ENCODE measurements around the gene MAPK8IP3.

Gene MAPK8IP3

GRCh38 chr16:1740234-1740633 lies 34.2 kb downstream of the MAPK8IP3 start:
- DNase-seq (ENCODE audit: low read depth, low spot score): no peak

- no peak for DNase-seq (ENCODE audit: low read depth, low spot score)
Observed at GRCh38 chr16:1740781-1741490, 34.9 kb downstream of the MAPK8IP3 start.

GRCh38 chr16:1741553-1742165 lies 35.7 kb downstream of the MAPK8IP3 start:
- no peak for DNase-seq (ENCODE audit: low read depth, low spot score)

- no peak for DNase-seq (ENCODE audit: low read depth, low spot score)
Observed at GRCh38 chr16:1743376-1744337, 37.7 kb downstream of the MAPK8IP3 start.

DNA sequence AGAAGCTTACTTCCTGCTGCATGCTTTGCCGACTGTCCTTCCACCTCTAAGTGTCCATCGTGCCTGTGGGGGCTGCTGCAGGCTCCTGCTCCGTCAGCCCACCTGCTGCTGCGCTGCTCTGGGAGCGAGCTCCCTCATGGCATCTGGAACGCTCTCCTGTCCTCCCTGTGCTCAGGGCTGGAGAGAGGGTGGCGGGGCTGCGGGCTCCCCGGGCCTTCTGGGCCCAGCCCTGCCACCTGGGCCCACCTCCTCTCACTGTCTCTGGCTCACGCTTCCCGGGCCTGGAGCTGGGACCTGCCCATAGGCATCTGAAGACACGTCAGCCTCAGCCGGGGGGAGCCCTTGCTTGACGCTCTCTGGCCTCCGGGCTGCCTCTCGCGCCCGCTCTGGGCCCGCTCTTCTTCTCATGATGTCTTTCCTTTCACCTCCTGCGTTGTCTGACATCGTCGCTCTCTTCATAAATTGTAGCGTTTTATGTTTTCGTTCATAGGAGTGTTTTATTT lies 38.4 kb downstream of the MAPK8IP3 start:
- peak; percentile 47 for DNase-seq (ENCODE audit: low read depth, low spot score)

GRCh38 chr16:1745181-1745899 lies 39.3 kb downstream of the MAPK8IP3 start:
- DNase-seq (ENCODE audit: low read depth, low spot score): peak; percentile 59

- peak; percentile 78 for DNase-seq (ENCODE audit: low read depth, low spot score)
Observed at GRCh38 chr16:1745900-1746692, 40.1 kb downstream of the MAPK8IP3 start.

DNA sequence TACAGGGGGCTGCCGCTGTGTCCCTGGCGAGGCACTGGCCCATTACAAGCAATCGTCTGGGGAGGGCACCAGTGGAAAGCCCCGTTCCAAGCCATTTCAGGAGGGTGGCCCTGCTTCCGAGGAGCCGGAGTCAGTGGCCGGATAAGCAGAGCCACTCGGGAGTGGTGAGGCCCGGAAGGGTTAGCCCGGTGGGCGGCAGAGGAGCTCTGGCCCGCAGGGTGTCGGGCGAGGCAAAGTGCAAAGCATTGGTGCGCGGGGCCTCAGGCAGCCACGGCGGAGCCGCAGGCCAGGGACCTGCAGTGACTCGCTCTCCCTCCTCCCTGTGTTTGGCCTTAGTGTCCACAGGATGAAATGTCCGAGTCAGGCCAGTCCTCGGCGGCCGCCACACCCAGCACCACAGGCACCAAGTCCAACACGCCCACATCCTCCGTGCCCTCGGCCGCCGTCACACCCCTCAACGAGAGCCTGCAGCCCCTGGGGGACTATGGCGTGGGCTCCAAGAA lies 40.7 kb downstream of the MAPK8IP3 start:
- no peak for DNase-seq (ENCODE audit: low read depth, low spot score)

- DNase-seq (ENCODE audit: low read depth, low spot score): no peak
Observed at GRCh38 chr16:1747934-1748333, 41.9 kb downstream of the MAPK8IP3 start.

DNA sequence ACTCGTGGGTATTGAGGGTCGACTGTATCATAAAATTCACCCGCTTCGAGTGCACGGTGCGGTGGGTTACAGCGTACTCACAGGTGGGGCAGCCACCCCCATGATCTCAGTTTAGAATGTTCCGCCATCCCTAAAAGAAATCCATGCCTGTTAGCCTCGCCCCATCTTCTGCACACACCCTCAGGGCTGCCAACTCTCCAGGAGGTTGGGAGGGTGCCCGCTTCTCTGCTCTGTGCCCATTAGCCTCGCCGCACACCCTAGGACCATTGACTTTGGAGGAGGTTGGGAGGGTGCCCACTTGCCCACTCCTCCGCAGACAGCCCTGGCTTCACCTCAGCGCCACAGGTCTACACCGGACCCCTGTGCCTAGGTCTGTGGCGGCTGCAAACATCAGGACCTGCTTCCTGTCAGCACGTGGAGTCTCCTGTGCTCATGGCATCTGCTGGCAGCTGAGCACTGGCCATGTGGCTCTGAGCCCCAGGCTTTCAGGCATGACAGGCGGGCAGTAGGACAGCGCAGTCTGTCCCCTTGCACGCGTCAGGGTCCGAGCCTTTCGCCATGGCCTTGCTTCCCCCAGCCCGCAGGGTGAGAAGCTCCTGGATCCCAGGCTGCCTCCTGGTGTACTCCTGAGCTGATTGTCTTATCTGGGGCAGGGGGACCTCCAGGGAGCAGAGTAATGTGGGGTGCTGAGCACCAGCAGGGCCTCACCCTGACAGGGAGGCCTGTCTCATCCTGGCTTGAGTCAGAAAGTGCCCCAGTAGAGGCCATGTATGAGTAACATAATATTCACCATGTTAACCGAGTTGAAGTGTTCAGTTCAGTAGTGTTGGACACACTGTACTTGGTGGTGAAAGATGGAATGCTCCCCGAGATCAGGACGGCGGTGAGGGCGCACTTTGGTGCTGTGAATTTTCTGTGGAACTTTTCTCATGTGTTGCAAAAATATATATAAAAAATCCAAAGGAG lies 43.4 kb downstream of the MAPK8IP3 start:
- no peak for DNase-seq (ENCODE audit: low read depth, low spot score)

GRCh38 chr16:1751946-1752345 lies 46.0 kb downstream of the MAPK8IP3 start:
- no peak for DNase-seq (ENCODE audit: low read depth, low spot score)

GRCh38 chr16:1752853-1753252 lies 46.9 kb downstream of the MAPK8IP3 start:
- DNase-seq (ENCODE audit: low read depth, low spot score): no peak

DNA sequence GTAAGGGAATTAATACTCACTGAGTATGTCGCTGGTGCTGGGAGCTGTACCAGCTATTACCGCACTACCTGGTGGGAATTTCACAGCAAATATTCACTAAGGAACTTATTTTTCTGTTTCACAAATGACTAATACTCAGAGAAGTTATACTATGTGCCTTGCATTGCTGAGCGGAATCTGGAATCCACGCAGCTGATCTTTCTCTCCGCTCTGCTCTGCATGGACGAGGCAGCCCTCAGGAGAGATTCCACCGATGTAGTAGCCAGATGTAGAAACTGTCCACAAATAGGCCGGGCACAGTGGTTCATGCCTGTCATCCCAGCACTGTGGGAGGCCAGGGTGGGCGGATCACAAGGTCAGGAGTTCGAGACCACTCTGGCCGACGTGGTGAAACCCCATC lies 48.2 kb downstream of the MAPK8IP3 start:
- DNase-seq (ENCODE audit: low read depth, low spot score): no peak

- DNase-seq (ENCODE audit: low read depth, low spot score): no peak
Observed at GRCh38 chr16:1757714-1758461, 51.9 kb downstream of the MAPK8IP3 start.

DNA sequence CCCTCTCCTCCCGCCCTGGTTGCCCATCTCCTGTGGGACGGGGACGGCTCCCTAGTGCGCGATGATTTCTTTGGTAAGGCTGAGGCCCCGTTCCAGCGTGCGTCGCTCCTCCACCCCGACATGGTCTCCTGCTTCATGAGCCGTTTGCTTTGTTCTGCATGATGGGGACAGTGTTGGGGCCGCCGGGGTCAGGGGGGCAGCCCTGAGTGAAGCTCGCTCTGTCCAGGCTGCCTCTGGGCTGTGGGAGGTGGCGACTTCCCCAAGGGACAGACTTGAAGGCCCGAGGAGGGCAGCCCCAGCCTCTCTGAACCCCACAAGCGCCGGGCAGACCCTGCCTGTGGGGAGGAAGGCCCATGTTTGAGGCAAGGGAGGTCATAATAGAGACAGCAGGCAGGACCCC lies 52.9 kb downstream of the MAPK8IP3 start:
- no peak for DNase-seq (ENCODE audit: low read depth, low spot score)

DNA sequence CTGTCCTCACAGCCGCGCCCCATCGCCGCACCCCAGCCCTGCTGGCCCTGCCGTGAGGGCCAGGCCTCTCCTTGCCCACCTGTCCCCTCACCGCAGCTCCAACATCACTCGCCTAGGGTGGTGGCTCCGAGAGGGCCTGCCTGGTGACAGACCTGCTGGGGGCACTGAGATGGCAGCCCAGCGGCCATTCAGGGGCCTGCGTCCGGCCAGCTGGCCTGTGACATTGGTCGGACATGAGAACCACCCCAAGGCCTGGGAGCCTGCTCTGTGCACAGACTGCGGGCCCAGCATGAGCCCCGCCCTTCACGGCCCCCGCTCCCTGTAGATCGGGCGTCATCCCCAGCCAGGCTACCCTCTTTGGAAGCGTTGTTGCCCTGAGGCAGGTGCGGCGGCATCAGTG lies 53.5 kb downstream of the MAPK8IP3 start:
- DNase-seq (ENCODE audit: low read depth, low spot score): no peak

- DNase-seq (ENCODE audit: low read depth, low spot score): no peak
Observed at GRCh38 chr16:1760911-1761310, 54.9 kb downstream of the MAPK8IP3 start.

DNA sequence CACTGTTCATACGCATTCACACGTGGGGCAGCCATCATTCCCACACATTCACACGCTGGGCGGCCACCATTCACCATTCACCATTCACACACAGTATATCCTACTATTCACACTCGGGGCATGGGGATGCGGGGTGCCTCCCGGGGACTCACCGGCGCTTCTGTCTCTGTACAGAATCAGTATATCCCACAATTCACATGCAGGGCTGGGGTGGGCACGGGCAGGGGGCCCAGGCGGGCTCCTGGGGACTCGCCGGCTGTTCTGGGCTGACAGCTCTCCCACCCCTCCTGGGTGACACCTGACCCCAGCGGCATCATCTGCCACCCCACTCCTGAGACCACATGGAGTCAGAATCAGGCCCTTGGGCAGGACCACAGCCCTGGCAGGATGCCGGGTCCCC lies 55.8 kb downstream of the MAPK8IP3 start:
- DNase-seq (ENCODE audit: low read depth, low spot score): no peak
